Measurements from ENCODE around the gene TPPP3. TPM values are rescaled to one million over a fixed set of nuclear protein-coding genes. Genes with fewer than 3 reads are reported as not detected.

TPPP3 gene
- total RNA-seq, 2 experiments from 2014 or later: not detected

DNA sequence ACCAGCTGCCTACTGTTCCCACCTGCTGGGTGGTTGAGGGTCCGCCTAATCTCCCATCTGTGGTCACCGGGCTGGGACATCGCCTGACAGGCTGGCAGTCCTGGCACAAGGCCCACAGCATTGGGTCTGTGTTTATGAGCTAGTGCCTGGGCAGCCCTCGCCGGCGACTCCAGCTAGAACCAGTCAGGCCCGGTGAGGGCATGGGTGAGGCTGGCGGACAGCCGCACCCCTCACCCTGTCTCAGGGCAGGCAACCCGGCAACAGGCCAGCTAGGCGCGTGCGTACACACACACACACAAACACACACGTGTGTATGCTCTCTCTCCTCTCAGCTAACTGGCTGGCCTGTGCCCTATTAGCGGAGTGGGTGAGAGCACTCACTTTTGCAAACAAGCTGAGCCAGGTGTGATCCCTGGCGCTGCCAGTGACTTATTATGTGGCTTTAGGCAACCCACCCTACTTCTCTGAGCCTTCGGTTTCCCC lies 48.0 kb upstream of the TPPP3 start:
- CTCF ChIA-PET: interaction anchor here (0.6 kb wide), 1 partner anchor 1506 kb away, joined by 3 read pairs; no protein-coding TSS in a partner anchor
- intact Hi-C loops (cut with DNase I, micrococcal nuclease): no loop called here
- POLR2A ChIA-PET: no interaction called here

DNA sequence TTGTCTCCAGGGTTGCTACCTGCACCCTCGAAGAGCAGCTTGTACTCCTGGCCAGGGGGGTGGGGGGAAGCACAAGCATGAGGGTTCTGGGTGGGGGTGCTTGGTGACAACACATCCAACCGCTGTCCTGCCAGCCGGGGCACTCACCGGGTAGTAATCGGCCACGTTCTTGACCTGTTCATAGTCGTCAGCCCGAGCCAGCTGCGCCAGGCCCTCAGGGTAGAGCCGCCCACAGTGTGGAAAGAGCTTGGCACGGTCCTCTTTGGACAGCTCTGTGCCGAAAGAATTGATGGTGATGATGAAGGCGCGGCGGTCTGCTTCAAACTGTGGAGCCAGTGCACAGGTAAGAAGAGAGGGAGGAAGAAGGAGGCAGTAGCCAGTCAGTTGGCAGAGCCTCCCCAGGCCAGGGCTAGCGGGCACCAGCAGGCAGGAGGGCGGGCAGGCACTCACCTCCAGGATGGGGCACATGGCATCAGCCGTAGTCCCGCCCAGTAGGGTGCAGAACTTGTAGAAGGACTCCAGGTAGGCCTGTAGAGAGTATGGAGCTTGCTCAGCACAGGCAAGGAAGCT lies 45.6 kb upstream of the TPPP3 start:
- H3K36me3 ChIP-seq (ENCODE audit: insufficient read depth, low read length): peaks cover 58% of the 10 kb centered on the region
- no peaks in the 10 kb centered on the region for H3K27me3 ChIP-seq (ENCODE audit: control insufficient read depth in 1 of 2, insufficient read depth in 2 of 2, low read length in 2 of 2)
- peaks cover 0 to 4% of the 10 kb centered on the region in 2 experiments for H3K9me3 ChIP-seq (ENCODE audit: control insufficient read depth in 1 of 2, insufficient read depth in 1 of 2, low read length in 2 of 2)
- peaks cover 44% of the 10 kb centered on the region for H3K36me3 Mint-ChIP-seq (ENCODE audit: low read depth)
- no peaks in the 10 kb centered on the region for H3K4me1 ChIP-seq (ENCODE audit: insufficient read depth, low read length)
- no peak for DNase-seq
- ATAC-seq (ENCODE audit: poor library complexity): no peak
- H3K27ac ChIP-seq (ENCODE audit: low read depth in 1 of 2, low read length in 2 of 2): no peak overlapping the region
- ChIA-PET POLR2A (no interaction called here), CTCF (interaction anchor here (0.6 kb wide), 1 partner anchor 349 kb away, joined by 3 read pairs; no protein-coding TSS in a partner anchor)
- no peaks in the 10 kb centered on the region for H3K9me3 Mint-ChIP-seq
- no peaks in the 10 kb centered on the region for H3K4me1 Mint-ChIP-seq (ENCODE audit: low read depth)
- TF ChIP-seq, protein P1, sequence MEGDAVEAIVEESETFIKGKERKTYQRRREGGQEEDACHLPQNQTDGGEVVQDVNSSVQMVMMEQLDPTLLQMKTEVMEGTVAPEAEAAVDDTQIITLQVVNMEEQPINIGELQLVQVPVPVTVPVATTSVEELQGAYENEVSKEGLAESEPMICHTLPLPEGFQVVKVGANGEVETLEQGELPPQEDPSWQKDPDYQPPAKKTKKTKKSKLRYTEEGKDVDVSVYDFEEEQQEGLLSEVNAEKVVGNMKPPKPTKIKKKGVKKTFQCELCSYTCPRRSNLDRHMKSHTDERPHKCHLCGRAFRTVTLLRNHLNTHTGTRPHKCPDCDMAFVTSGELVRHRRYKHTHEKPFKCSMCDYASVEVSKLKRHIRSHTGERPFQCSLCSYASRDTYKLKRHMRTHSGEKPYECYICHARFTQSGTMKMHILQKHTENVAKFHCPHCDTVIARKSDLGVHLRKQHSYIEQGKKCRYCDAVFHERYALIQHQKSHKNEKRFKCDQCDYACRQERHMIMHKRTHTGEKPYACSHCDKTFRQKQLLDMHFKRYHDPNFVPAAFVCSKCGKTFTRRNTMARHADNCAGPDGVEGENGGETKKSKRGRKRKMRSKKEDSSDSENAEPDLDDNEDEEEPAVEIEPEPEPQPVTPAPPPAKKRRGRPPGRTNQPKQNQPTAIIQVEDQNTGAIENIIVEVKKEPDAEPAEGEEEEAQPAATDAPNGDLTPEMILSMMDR (IDR thresholded peaks at IDR 0.05): no peak
- no peak overlapping the region for H3K4me3 Mint-ChIP-seq
- H3K27ac Mint-ChIP-seq: no peak overlapping the region
- H3K4me3 ChIP-seq (ENCODE audit: low read length): no peak overlapping the region
- intact Hi-C loops (cut with DNase I, micrococcal nuclease): no loop called here
- no peaks in the 10 kb centered on the region for H3K27me3 Mint-ChIP-seq

More for the DNA sequence above, 48.0 kb upstream of the TPPP3 start:
- no peak overlapping the region for H3K4me3 Mint-ChIP-seq
- ATAC-seq (ENCODE audit: poor library complexity) (no peak), DNase-seq (no peak)
- TF ChIP-seq, protein P1 (IDR thresholded peaks at IDR 0.05): no peak
- Histone ChIP-seq H3K36me3 (ENCODE audit: insufficient read depth, low read length) (peaks cover 72% of the 10 kb centered on the region), H3K27me3 (ENCODE audit: control insufficient read depth in 1 of 2, insufficient read depth in 2 of 2, low read length in 2 of 2) (no peaks in the 10 kb centered on the region), H3K4me3 (ENCODE audit: low read length) (no peak overlapping the region), H3K27ac (ENCODE audit: low read depth in 1 of 2, low read length in 2 of 2) (no peak overlapping the region), H3K4me1 (ENCODE audit: insufficient read depth, low read length) (no peaks in the 10 kb centered on the region), H3K9me3 (ENCODE audit: control insufficient read depth in 1 of 2, insufficient read depth in 1 of 2, low read length in 2 of 2) (no peaks in the 10 kb centered on the region)
- no peaks in the 10 kb centered on the region for H3K4me1 Mint-ChIP-seq (ENCODE audit: low read depth)
- no peaks in the 10 kb centered on the region for H3K9me3 Mint-ChIP-seq
- peaks cover 56% of the 10 kb centered on the region for H3K36me3 Mint-ChIP-seq (ENCODE audit: low read depth)
- H3K27ac Mint-ChIP-seq: no peak overlapping the region
- no peaks in the 10 kb centered on the region for H3K27me3 Mint-ChIP-seq

DNA sequence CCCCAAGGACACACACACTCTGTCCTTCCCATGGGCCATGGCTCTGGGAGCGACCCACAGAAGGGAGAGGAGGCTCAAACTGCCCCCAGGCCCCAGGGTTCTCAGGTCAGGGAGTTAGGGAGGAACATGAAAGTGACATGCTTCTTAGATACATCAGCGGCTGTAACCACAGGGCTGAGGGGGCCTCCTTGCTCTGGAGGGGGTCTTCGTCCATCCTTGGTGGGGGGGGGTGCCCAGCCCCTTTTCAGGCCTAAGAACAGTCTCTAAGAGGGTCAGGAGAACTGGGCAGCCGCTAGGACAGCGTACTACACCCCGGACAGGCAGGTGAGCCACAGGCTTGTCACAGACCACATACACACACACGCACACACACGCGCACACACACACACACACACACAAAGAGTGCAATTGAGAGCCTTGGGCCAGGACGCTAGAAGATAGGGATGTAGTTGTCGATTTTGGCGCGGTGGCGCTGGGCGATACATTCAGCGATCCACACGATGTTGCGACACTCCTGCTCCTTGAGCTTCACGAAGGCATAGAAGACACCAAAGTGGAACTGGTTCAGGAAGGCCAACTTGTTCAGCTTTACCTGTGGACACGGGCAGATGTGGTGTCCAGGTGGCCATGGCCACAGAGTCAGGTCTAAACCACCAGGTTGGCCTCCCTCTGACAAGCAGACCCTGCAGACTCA lies 44.9 kb upstream of the TPPP3 start:
- H3K36me3 ChIP-seq (ENCODE audit: insufficient read depth, low read length): peaks cover 53% of the 10 kb centered on the region

More for the DNA sequence above, 44.9 kb upstream of the TPPP3 start:
- ATAC-seq (ENCODE audit: poor library complexity): no peak
- Histone ChIP-seq H3K27me3 (ENCODE audit: control insufficient read depth in 1 of 2, insufficient read depth in 2 of 2, low read length in 2 of 2) (no peaks in the 10 kb centered on the region), H3K4me1 (ENCODE audit: insufficient read depth, low read length) (no peaks in the 10 kb centered on the region), H3K9me3 (ENCODE audit: control insufficient read depth in 1 of 2, insufficient read depth in 1 of 2, low read length in 2 of 2) (peaks cover 0 to 4% of the 10 kb centered on the region in 2 experiments), H3K27ac (ENCODE audit: low read depth in 1 of 2, low read length in 2 of 2) (no peak overlapping the region), H3K4me3 (ENCODE audit: low read length) (no peak overlapping the region)
- ChIA-PET CTCF (interaction anchor here (0.6 kb wide), 1 partner anchor 348 kb away, joined by 3 read pairs; no protein-coding TSS in a partner anchor), POLR2A (no interaction called here)
- Mint-ChIP-seq H3K27ac (no peak overlapping the region), H3K36me3 (ENCODE audit: low read depth) (peaks cover 44% of the 10 kb centered on the region), H3K4me1 (ENCODE audit: low read depth) (no peaks in the 10 kb centered on the region), H3K27me3 (no peaks in the 10 kb centered on the region), H3K9me3 (no peaks in the 10 kb centered on the region), H3K4me3 (no peak overlapping the region)
- DNase-seq: no peak
- TF ChIP-seq, protein P1 (IDR thresholded peaks at IDR 0.05): no peak
- intact Hi-C loops (cut with DNase I, micrococcal nuclease): no loop called here
